ENCODE results near the gene FNDC3B. TPM values are rescaled to one million over a fixed set of nuclear protein-coding genes. Genes with fewer than 3 reads are reported as not detected.

FNDC3B gene
- total and polyA plus RNA-seq, 2 donors (not counting 3 experiments of a cell fraction or from before 2014, with no cell fraction given): 91.6 to 295 TPM

- H3K27ac ChIP-seq (ENCODE audit: insufficient read depth, low read depth, low read length): no peak overlapping the region
- H3K27me3 ChIP-seq (ENCODE audit: control insufficient read depth in 2 of 2, insufficient read depth in 2 of 2, low read length in 2 of 2): no peaks in the 10 kb centered on the region
- H3K4me3 ChIP-seq (replicated peaks in 1 of 3; ENCODE audit: insufficient read depth in 1 of 3, low read depth in 1 of 3, low read length in 3 of 3): no peak overlapping the region
- peaks cover 8% of the 10 kb centered on the region for H3K4me1 ChIP-seq (ENCODE audit: control insufficient read depth, extremely low read depth, insufficient read depth, low read length)
- intact Hi-C loops (cut with micrococcal nuclease) (no loop called here), dilution Hi-C loops (cut with MboI; ENCODE audit: extremely low pct_ligation_motif_present, low sequenced_read_pairs) (no loop called here)
- CTCF ChIA-PET: no interaction called here
- H3K79me2 ChIP-seq (ENCODE audit: control insufficient read depth, insufficient read depth, low read length): peaks cover 31% of the 10 kb centered on the region
- H3K4me2 ChIP-seq (ENCODE audit: insufficient read depth, low read length): no peak overlapping the region
- H2AFZ ChIP-seq (ENCODE audit: low read depth, low read length): no peak overlapping the region
- no TSS peak for BruUV-seq (replicated peaks)
- no peak overlapping the region for H3K9ac ChIP-seq (replicated peaks; ENCODE audit: extremely low read depth, insufficient read depth, low read length)
- FAIRE-seq: no peak
- TF ChIP-seq MAX (IDR thresholded peaks at IDR 0.05; ENCODE audit: insufficient read depth, insufficient read length) (no peak), JUN (IDR thresholded peaks at IDR 0.05; ENCODE audit: borderline replicate concordance, insufficient read depth, insufficient read length, low read depth) (no peak), POLR2A (IDR thresholded peaks at IDR 0.05; ENCODE audit: low read depth, low read length) (no peak), GATA2 (IDR thresholded peaks at IDR 0.05; ENCODE audit: insufficient read depth, insufficient read length, low read depth, low read length) (no peak), FOS (IDR thresholded peaks at IDR 0.05; ENCODE audit: borderline replicate concordance, insufficient read depth, low read length) (no peak), CTCF (IDR thresholded peaks at IDR 0.05; ENCODE audit: extremely low read depth in 1 of 2, insufficient read depth in 1 of 2, low read depth in 1 of 2, low read length in 2 of 2) (no peak), EZH2 (IDR thresholded peaks at IDR 0.05; ENCODE audit: borderline replicate concordance, low read depth, low read length, severe bottlenecking) (no peak), POLR2AphosphoS5 (IDR thresholded peaks at IDR 0.05; ENCODE audit: insufficient read depth, low read depth, low read length) (no peak), MYC (IDR thresholded peaks at IDR 0.05; ENCODE audit: low read depth, low read length) (no peak)
- H3K9me1 ChIP-seq (replicated peaks; ENCODE audit: control insufficient read depth, extremely low read depth, insufficient read depth, low read length): no peaks in the 10 kb centered on the region
- POLR2A ChIA-PET: no interaction called here
- H4K20me1 ChIP-seq (replicated peaks; ENCODE audit: control insufficient read depth, extremely low read depth, insufficient read depth, low read length): no peaks in the 10 kb centered on the region
- DNase-seq (ENCODE audit: low read depth, low spot score): no peak
- peaks cover 20% of the 10 kb centered on the region in 2 experiments for H3K36me3 ChIP-seq (ENCODE audit: control insufficient read depth in 2 of 2, extremely low read depth in 1 of 2, insufficient read depth in 2 of 2, low read length in 2 of 2)
- H3K9me3 ChIP-seq (replicated peaks; ENCODE audit: control insufficient read depth, insufficient read depth, low read length): no peaks in the 10 kb centered on the region
Measured at GRCh38 chr3:172268425-172268824, 229.0 kb downstream of the FNDC3B start.
